Fibroblast of skin of right biceps (primary cell): ENCODE measurements around the gene ALOX12B.
"Not testable (repeated sequence)": the region's sequence is repeated elsewhere in the genome, so short reads cannot be mapped to it uniquely, and the experiment has no call there.

ENCODE experiments used
- DNase-seq: peaks from one replicate; pipeline ENCODE4 v3.0.0-alpha.2; 2013

Gene ALOX12B

GRCh38 chr17:8063761-8064534, 23.6 kb downstream of the ALOX12B start:
- no peak for DNase-seq

DNA sequence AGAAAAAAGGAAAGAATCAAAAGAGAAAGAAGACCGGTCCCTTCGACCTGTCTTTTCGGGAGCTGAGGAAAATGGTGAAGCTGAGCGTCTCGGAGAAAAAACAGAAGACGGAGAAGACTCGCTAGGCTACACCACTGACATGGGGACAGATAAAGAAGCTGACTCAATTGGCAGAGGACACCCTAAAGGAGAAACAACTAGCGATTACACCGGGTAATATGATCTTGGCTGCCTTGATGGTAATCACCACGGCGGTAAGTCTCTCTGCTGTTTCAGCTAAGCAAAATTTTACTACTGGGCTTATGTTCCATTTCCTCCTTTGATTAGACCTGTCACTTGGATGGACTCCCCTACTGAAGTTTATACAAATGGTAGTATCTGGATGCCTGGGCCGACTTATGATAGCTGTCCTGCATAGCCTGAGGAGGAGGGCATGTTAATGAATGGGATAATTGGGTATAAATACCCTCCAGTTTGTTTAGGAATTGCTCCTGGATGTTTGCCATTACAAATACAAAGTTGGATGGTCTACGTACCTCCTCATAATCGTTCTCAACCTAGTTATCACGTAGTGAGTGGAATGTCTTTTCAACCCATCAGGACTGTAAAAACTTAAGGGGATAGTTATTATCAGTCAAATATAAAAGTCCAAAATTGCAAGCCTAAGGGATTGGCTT, 24.6 kb downstream of the ALOX12B start:
- DNase-seq: no peak

- DNase-seq: peak; percentile 26
These were observed 25.1 kb downstream of the ALOX12B start for GRCh38 chr17:8062435-8062806.

DNA sequence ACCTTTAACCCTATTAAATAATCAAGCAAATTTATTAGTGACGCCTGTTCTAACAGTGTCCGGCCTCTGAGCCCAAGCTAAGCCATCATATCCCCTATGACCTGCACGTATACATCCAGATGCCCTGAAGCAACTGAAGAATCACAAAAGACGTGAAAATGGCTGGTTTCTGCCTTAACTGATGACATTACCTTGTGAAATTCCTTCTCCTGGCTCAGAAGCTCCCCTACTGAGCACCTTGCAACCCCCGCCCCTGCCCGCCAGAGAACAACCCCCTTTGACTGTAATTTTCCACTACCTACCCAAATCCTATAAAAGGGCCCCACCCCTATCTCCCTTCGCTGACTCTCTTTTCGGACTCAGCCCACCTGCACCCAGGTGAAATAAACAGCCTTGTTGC, 25.7 kb downstream of the ALOX12B start:
- DNase-seq: not testable (repeated sequence)

- DNase-seq: peak; percentile 62
These were observed 27.2 kb downstream of the ALOX12B start for GRCh38 chr17:8060274-8060673.

DNA sequence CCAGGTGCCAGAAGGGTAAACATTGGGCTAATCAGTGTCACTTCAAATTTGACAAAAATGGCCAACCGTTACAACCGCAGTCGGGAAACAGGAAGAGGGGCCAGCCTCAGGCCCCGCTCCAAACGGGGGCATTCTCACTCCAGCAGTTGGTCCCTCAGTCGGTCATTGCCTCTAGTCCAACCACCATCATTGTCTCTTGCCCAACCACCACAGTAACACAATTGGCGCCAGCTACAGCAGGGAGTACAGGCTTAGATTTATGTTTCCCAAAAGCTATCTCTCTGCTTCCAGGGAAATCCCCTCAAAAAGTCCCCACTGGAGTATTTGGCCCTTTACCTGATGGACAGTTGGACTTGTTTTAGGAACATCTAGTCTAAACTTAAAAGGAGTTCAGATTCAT, 28.4 kb downstream of the ALOX12B start:
- DNase-seq: no peak

DNA sequence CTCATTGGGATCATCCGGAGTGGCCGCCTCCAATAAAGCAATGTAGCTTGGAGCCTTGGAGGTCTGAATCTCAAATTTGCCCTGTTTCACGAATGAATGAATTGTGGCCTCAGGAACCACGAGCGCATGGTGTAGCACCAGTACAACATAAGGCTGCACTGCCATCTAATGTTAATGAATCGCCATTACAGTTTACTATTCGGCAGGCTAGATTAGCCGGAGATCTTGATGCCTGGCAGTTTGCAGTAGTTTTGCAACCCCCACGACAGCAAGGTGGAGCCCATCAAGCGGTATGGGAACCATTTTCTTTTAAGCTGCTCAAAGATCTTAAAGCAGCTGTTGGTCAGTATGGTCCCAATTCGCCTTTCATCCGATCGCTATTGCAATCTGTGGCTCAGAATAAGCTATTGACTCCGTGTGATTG, 29.8 kb downstream of the ALOX12B start:
- DNase-seq: peak; percentile 69

DNA sequence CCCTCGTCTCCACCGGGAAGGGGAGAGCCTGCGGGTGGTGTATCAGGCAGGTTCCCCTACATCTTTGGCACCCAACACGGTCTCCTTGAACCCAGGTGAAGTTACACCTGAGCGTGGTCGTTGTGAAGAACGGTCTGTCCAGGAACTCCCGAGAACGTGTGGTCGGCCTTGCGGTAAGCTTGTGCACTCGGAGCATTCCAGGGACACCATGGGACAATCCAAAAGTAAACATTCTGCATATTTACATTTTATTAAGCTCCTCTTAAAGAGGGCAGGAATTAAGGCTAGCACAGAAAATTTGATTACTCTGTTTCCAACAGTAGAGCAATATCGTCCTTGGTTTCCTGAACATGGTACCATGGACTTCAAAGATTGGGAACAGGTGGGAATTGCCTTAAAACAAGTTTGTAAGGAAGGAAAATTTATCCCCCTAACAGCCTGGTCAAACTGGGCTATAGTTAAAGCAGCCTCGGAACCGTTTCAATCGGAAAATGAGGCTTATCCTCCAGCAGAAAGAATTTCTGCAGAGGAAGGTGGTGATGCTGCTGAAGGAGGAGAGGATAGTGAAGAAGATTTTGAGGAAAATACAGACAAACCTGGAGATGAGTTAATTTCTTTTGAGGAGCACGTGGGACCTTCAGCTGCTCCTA, 30.4 kb downstream of the ALOX12B start:
- DNase-seq: no peak

DNA sequence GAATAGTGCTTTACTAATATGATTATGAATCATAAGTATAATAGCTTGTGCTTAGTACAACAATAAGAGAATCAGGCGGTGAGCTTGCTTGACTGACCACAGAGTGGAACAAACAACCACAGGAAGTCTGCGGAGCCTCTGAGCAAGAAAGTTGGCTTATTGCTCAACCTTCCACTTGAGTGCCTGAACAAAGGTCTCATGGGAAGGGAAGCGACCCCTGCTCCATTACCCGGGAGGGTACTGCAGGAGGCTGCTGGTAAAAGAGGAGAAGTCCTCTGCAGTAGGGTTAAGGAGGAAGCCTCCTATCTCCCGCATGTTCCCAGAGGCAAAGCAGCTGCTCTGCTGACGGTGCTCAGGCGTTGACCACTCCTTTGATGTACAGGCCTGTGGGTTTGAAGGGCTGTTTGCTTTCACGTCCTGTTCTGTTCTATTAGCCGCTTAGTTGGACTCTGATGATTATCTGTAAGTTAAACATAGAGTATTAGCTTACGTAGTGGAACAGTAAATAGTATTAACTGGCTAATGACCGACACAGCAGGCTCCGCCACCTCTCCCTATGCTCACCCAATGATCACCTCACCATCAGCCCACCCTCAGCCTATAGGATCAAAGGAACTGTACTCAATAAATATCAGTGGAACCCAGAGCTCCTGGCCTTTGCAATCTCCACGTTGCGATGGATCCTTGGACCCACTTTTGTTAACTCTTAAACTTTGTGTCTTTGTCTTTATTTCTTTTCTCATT, 31.1 kb downstream of the ALOX12B start:
- DNase-seq: peak; percentile 62

- DNase-seq: no peak
These were observed 31.7 kb downstream of the ALOX12B start for GRCh38 chr17:8055851-8056231.

GRCh38 chr17:8053600-8053999, 33.9 kb downstream of the ALOX12B start:
- DNase-seq: no peak

GRCh38 chr17:8052256-8053252, 35.0 kb downstream of the ALOX12B start:
- no peak for DNase-seq

GRCh38 chr17:8051831-8052230, 35.7 kb downstream of the ALOX12B start:
- no peak for DNase-seq

DNA sequence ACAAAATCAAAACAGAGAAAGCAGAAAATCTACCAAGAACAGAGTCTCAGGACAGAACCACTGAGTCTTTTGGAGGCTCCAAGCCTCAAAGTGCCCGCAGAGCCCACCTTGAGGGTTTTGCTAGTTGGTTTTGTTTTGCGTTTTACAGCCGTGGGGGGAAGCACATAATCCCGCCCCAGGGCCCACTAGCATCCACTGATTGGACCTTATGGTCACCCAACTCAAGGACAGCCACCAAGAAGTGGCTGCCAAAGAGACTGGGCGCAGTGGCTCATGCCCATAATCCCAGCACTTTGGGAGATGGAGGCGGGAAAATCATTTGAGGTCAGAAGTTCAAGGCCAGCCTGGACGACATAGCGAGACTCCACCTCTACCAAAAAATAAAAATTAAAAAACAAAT, 38.8 kb downstream of the ALOX12B start:
- DNase-seq: no peak

- DNase-seq: no peak
These were observed 39.3 kb downstream of the ALOX12B start for GRCh38 chr17:8048236-8048635.

- DNase-seq: no peak
These were observed 39.8 kb downstream of the ALOX12B start for GRCh38 chr17:8047769-8048110.

DNA sequence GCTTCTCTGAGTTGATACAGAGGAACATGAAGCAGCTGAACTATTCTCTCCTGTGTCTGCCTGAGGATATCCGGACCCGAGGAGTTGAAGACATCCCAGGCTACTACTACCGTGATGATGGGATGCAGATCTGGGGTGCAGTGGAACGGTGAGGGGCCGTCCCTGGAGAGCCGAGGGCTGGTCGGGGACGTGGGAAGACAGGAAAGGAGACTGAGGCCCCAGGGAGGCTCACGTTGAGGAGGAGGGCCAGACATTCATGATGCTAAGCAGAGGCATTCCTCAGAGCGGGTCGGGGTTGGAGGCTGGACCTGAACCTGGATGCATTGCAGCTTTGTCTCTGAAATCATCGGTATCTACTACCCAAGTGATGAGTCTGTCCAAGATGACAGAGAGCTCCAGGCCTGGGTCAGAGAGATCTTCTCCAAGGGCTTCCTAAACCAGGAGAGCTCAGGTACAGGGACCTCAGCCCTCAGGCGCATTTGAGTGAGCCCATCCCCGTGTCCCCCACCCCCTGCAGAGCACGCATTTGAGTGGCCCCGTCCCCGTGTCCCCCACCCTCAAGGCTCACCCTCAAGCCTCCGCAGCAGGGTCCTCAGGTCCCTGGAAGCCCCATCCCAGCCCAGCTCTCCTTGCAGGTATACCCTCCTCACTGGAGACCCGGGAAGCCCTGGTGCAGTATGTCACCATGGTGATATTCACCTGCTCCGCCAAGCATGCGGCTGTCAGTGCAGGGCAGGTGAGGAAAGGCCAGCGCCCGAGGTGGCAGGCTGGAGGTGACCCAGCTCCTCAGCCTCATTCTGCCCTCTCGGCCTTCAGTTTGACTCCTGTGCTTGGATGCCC, 40.4 kb downstream of the ALOX12B start:
- no peak for DNase-seq

- no peak for DNase-seq
These were observed 41.1 kb downstream of the ALOX12B start for GRCh38 chr17:8046306-8046928.

DNA sequence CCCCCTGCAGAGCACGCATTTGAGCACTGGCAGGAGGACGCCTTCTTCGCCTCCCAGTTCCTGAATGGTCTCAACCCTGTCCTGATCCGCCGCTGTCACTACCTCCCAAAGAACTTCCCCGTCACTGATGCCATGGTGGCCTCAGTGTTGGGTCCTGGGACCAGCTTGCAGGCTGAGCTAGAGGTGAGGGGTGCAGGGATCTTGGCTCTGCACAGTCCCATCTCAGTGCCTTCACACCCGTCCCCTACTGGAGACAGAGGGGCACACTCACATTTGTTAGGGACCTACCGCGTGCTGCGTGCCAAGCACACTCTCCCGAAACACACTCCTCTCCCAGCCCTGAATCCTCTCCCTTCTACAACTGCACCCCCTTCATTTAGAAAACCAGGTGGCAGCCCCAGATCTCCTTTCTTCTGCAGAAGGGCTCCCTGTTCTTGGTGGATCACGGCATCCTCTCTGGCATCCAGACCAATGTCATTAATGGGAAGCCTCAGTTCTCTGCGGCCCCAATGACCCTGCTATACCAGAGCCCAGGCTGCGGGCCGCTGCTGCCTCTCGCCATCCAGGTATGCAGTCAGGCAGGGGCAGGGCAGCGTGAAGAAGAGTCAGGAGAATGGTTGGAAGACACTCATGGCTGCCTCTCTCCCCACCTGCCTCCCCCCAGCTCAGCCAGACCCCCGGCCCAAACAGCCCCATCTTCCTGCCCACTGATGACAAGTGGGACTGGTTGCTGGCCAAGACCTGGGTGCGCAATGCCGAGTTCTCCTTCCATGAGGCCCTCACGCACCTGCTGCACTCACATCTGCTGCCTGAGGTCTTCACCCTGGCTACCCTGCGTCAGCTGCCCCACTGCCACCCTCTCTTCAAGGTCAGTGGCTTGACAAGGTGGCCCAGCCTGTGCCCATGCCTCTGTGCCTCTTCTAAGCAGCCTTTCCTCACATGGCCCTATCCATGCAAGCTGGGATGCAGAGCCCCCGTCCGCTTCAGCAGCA, 42.4 kb downstream of the ALOX12B start:
- DNase-seq: no peak
